Bronchial epithelial cell (primary cell): Measurements from ENCODE around the gene PEX1. TPM values are rescaled to one million over a fixed set of nuclear protein-coding genes. Genes with fewer than 3 reads are reported as not detected.

Experiments used
- DNase-seq: peaks from one replicate; pipeline ENCODE4 v3.0.0-alpha.2; 2010; ENCODE audit warnings: low read depth
- FAIRE-seq: peaks from 2 replicates; lab custom pipeline; 2011; peaks lifted over from hg19 to GRCh38; lab: Jason Lieb, UNC
- H3K27me3 ChIP-seq: 2 replicates; pipeline ENCODE4 v1.5.1; 2011; ENCODE audit warnings: low read length; ENCODE audit not compliant: control insufficient read depth, insufficient read depth
- H3K36me3 ChIP-seq: 2 replicates; pipeline ENCODE4 v1.5.1; 2011; ENCODE audit warnings: low read length; ENCODE audit not compliant: control insufficient read depth, insufficient read depth
- H3K4me3 ChIP-seq: 2 replicates; pipeline ENCODE4 v1.5.1; 2011; ENCODE audit warnings: mild to moderate bottlenecking, low read depth, low read length, control low read depth
- total RNA-seq: library from RNA; depleted of rRNA; stranded (reverse); fragments of >200 nt; gene quantifications from 2 replicates; pipeline ENCODE4 v1.2.1, GENCODE V29; 2014
- TF ChIP-seq, protein P1 (sequence below): IDR thresholded peaks from 2 replicates; pipeline ENCODE4 v1.5.1; 2011; ENCODE audit warnings: mild to moderate bottlenecking, moderate library complexity, low read length, control low read depth, inconsistent platforms; ENCODE audit not compliant: insufficient read depth, severe bottlenecking

The PEX1 gene
- total RNA-seq, 1 donor from 2014 or later, result 11.6 TPM

DNA sequence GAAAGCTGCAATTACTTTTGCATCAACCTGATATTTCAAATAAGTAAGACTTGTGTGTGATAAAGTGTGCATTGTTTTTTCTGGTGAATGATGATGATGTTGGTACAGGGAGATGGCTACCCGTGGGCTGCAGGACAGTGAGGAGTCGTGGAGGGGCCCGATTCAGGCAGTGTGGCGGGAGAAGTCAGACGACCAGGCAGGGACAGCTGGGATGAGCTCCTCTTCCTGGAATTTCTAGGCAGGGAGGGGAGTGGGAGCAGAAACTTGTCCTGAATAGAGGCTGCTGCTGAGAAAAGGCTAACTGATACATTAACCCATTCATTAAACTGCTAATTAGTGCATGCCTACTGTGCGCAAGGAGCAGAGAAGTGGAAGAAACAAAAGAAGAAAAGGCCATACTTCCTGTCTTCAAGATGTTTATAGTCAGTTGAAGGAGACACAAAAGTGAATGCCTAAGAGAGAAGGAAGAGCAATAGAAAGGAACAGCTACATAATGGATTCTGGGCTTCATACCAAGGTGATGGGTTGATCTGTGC is 90.3 kb downstream of the PEX1 start:
- no peak for FAIRE-seq
- no peak overlapping the region for H3K4me3 ChIP-seq

More for the DNA sequence above, 90.3 kb downstream of the PEX1 start:
- H3K27me3 ChIP-seq, result no peaks in the 10 kb centered on the region
- no peaks in the 10 kb centered on the region for H3K36me3 ChIP-seq
- TF ChIP-seq, protein P1, sequence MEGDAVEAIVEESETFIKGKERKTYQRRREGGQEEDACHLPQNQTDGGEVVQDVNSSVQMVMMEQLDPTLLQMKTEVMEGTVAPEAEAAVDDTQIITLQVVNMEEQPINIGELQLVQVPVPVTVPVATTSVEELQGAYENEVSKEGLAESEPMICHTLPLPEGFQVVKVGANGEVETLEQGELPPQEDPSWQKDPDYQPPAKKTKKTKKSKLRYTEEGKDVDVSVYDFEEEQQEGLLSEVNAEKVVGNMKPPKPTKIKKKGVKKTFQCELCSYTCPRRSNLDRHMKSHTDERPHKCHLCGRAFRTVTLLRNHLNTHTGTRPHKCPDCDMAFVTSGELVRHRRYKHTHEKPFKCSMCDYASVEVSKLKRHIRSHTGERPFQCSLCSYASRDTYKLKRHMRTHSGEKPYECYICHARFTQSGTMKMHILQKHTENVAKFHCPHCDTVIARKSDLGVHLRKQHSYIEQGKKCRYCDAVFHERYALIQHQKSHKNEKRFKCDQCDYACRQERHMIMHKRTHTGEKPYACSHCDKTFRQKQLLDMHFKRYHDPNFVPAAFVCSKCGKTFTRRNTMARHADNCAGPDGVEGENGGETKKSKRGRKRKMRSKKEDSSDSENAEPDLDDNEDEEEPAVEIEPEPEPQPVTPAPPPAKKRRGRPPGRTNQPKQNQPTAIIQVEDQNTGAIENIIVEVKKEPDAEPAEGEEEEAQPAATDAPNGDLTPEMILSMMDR, result no peak
- DNase-seq, result no peak

Other genes starting within 250 kb of the PEX1 start
- 14.3 and 16.3 TPM in 2 replicates for gene GATAD1, start 81.0 kb downstream of the PEX1 start, total RNA-seq
- not detected in 2 replicates for gene ERVW-1, start 50.6 kb downstream of the PEX1 start, total RNA-seq
- gene RBM48, start 275 bp upstream of the PEX1 start, total RNA-seq, result 6.9 and 9.0 TPM in 2 replicates
- 11.1 and 19.8 TPM in 2 replicates for gene FAM133B, start 61.9 kb upstream of the PEX1 start, total RNA-seq